Neural progenitor cell (in vitro differentiated cells): ENCODE data around the gene PXDN. TPM values are rescaled to one million over a fixed set of nuclear protein-coding genes. Genes with fewer than 3 reads are reported as not detected.

Source experiments
- DNase-seq: peaks from one replicate; pipeline ENCODE4 v3.0.0-alpha.2; 2016; ENCODE audit warnings: low spot score
- H2AFZ ChIP-seq: fragments of 200-600 bp; sonication (generic); replicated peaks from 2 replicates; pipeline ENCODE4 v1.6.1; 2016; ENCODE audit warnings: antibody characterized with exemption
- H3F3A ChIP-seq: fragments of 200-600 bp; sonication (generic); 2 replicates; pipeline ENCODE4 v1.6.1; 2016; ENCODE audit warnings: antibody characterized with exemption, low read depth
- H3K27ac ChIP-seq: fragments of 200-600 bp; sonication (generic); 2 replicates; pipeline ENCODE4 v1.5.1; 2016; ENCODE audit warnings: mild to moderate bottlenecking
- H3K27me3 ChIP-seq: fragments of 200-600 bp; sonication (generic); 2 replicates; pipeline ENCODE4 v1.6.1; 2016; ENCODE audit warnings: mild to moderate bottlenecking, moderate library complexity
- H3K36me3 ChIP-seq: fragments of 200-600 bp; sonication (generic); 2 replicates; pipeline ENCODE4 v1.5.1; 2016
- H3K4me1 ChIP-seq: fragments of 200-600 bp; sonication (generic); 2 replicates; pipeline ENCODE4 v1.6.1; 2016; ENCODE audit warnings: mixed run types
- H3K4me2 ChIP-seq: fragments of 200-600 bp; sonication (generic); 2 replicates; pipeline ENCODE4 v1.6.1; 2016
- H3K4me3 ChIP-seq: fragments of 200-600 bp; sonication (generic); 2 replicates; pipeline ENCODE4 v1.5.1; 2016
- H3K79me2 ChIP-seq: fragments of 200-600 bp; sonication (generic); 2 replicates; pipeline ENCODE4 v1.6.1; 2016; ENCODE audit warnings: low read depth
- H3K9ac ChIP-seq: fragments of 200-600 bp; sonication (generic); 2 replicates; pipeline ENCODE4 v1.6.1; 2016
- H3K9me3 ChIP-seq: fragments of 200-600 bp; sonication (generic); 2 replicates; pipeline ENCODE4 v1.5.1; 2016; ENCODE audit warnings: low read depth
- H4K20me1 ChIP-seq: fragments of 200-600 bp; sonication (generic); 2 replicates; pipeline ENCODE4 v1.6.1; 2016; ENCODE audit warnings: low read depth
- H3K27ac Mint-ChIP-seq: 3 replicates; pipeline ENCODE4 v1.8.0; 2021; ENCODE audit warnings: mixed read lengths
- H3K27me3 Mint-ChIP-seq: 2 replicates; pipeline ENCODE4 v1.8.0; 2022; ENCODE audit warnings: low read depth, mild to moderate bottlenecking, inconsistent platforms, moderate library complexity, mixed read lengths; ENCODE audit not compliant: insufficient read depth
- H3K36me3 Mint-ChIP-seq: 3 replicates; pipeline ENCODE4 v1.8.0; 2021; ENCODE audit warnings: mixed read lengths
- H3K4me1 Mint-ChIP-seq: 3 replicates; pipeline ENCODE4 v1.8.0; 2021; ENCODE audit warnings: mixed read lengths
- H3K4me3 Mint-ChIP-seq: 3 replicates; pipeline ENCODE4 v1.8.0; 2021; ENCODE audit warnings: mild to moderate bottlenecking, moderate library complexity, mixed read lengths
- H3K9me3 Mint-ChIP-seq: 3 replicates; pipeline ENCODE4 v1.8.0; 2020; ENCODE audit warnings: mixed read lengths
- CTCF ChIP-seq: fragments of 200-600 bp; sonication (generic); IDR thresholded peaks from 2 replicates; pipeline ENCODE4 v1.5.1; 2017; ENCODE audit warnings: antibody characterized with exemption, mild to moderate bottlenecking
- EZH2 ChIP-seq: fragments of 200-600 bp; sonication (generic); IDR thresholded peaks from 2 replicates; pipeline ENCODE4 v1.6.1; 2017; ENCODE audit warnings: antibody characterized with exemption, mild to moderate bottlenecking, moderate library complexity
- EZH2phosphoT487 ChIP-seq: fragments of 200-600 bp; sonication (generic); IDR thresholded peaks from 2 replicates; pipeline ENCODE4 v1.6.1; 2017; ENCODE audit warnings: antibody characterized with exemption
- total RNA-seq: library from RNA; depleted of rRNA; stranded (reverse); fragments of >200 nt; gene quantifications from 2 replicates; pipeline ENCODE4 v1.2.3, GENCODE V29; 2015; ENCODE audit warnings: low replicate concordance

PXDN gene
- total RNA-seq, 1 donor from 2014 or later, result 118 TPM

GRCh38 chr2:1588051-1588977, 156.0 kb downstream of the PXDN start:
- H3F3A ChIP-seq, result peaks cover 4% of the 10 kb centered on the region
- H2AFZ ChIP-seq, result no peak overlapping the region
- H3K36me3 ChIP-seq, result no peaks in the 10 kb centered on the region
- Mint-ChIP-seq H3K36me3 (no peaks in the 10 kb centered on the region), H3K4me3 (no peak overlapping the region), H3K9me3 (peaks cover 3% of the 10 kb centered on the region), H3K27ac (no peak overlapping the region), H3K4me1 (peaks cover 34% of the 10 kb centered on the region), H3K27me3 (peaks cover 1% of the 10 kb centered on the region)
- no peak for DNase-seq
- no peak overlapping the region for H3K4me2 ChIP-seq
- H3K4me1 ChIP-seq, result peaks cover 12% of the 10 kb centered on the region
- no peak overlapping the region for H3K4me3 ChIP-seq
- no peaks in the 10 kb centered on the region for H3K79me2 ChIP-seq
- H3K27me3 ChIP-seq, result no peaks in the 10 kb centered on the region
- no peak overlapping the region for H3K27ac ChIP-seq
- no peak for TF ChIP-seq EZH2phosphoT487
- TF ChIP-seq CTCF, result no peak
- no peak for TF ChIP-seq EZH2
- H4K20me1 ChIP-seq, result no peaks in the 10 kb centered on the region
- no peak overlapping the region for H3K9ac ChIP-seq
- no peaks in the 10 kb centered on the region for H3K9me3 ChIP-seq

GRCh38 chr2:1586923-1587840, 157.1 kb downstream of the PXDN start:
- no peaks in the 10 kb centered on the region for H3K27me3 ChIP-seq
- TF ChIP-seq EZH2 (no peak), EZH2phosphoT487 (no peak), CTCF (no peak)
- no peak overlapping the region for H3K27ac ChIP-seq
- Mint-ChIP-seq H3K4me3 (no peak overlapping the region), H3K4me1 (peaks cover 34% of the 10 kb centered on the region), H3K9me3 (peaks cover 4% of the 10 kb centered on the region), H3K27me3 (peaks cover 7% of the 10 kb centered on the region), H3K36me3 (peaks cover 1% of the 10 kb centered on the region), H3K27ac (no peak overlapping the region)
- H3K4me1 ChIP-seq, result peaks cover 7% of the 10 kb centered on the region
- H3K4me2 ChIP-seq, result no peak overlapping the region
- no peak overlapping the region for H2AFZ ChIP-seq
- no peaks in the 10 kb centered on the region for H4K20me1 ChIP-seq
- no peaks in the 10 kb centered on the region for H3K36me3 ChIP-seq
- H3F3A ChIP-seq, result peaks cover 2% of the 10 kb centered on the region
- H3K9ac ChIP-seq, result no peak overlapping the region
- DNase-seq, result no peak
- no peaks in the 10 kb centered on the region for H3K9me3 ChIP-seq
- no peak overlapping the region for H3K4me3 ChIP-seq
- no peaks in the 10 kb centered on the region for H3K79me2 ChIP-seq

GRCh38 chr2:1586251-1586922, 157.9 kb downstream of the PXDN start:
- Mint-ChIP-seq H3K27me3 (peaks cover 9% of the 10 kb centered on the region), H3K36me3 (peaks cover 3% of the 10 kb centered on the region), H3K4me3 (no peak overlapping the region), H3K4me1 (peaks cover 31% of the 10 kb centered on the region), H3K27ac (no peak overlapping the region), H3K9me3 (peaks cover 6% of the 10 kb centered on the region)
- no peaks in the 10 kb centered on the region for H3K4me1 ChIP-seq
- H3K27ac ChIP-seq, result no peak overlapping the region
- H4K20me1 ChIP-seq, result no peaks in the 10 kb centered on the region
- H3K9me3 ChIP-seq, result no peaks in the 10 kb centered on the region
- H2AFZ ChIP-seq, result no peak overlapping the region
- DNase-seq, result no peak
- no peak overlapping the region for H3K4me3 ChIP-seq
- H3K4me2 ChIP-seq, result no peak overlapping the region
- no peaks in the 10 kb centered on the region for H3K79me2 ChIP-seq
- no peaks in the 10 kb centered on the region for H3K36me3 ChIP-seq
- H3F3A ChIP-seq, result peaks cover 6% of the 10 kb centered on the region
- no peaks in the 10 kb centered on the region for H3K27me3 ChIP-seq
- H3K9ac ChIP-seq, result no peak overlapping the region
- no peak for TF ChIP-seq EZH2
- TF ChIP-seq EZH2phosphoT487, result no peak
